HG03066 (cell line): ENCODE results near the gene AKT1.

Experiments
- ATAC-seq: cut with Tn5 transposase; IDR thresholded peaks from one replicate; pipeline ENCODE4 v1.9.1; 2021; ENCODE audit warnings: low read depth; ENCODE audit not compliant: unreplicated experiment

The AKT1 gene

GRCh38 chr14:104787736-104788135, 7.8 kb downstream of the AKT1 start:
- ATAC-seq = no peak

DNA sequence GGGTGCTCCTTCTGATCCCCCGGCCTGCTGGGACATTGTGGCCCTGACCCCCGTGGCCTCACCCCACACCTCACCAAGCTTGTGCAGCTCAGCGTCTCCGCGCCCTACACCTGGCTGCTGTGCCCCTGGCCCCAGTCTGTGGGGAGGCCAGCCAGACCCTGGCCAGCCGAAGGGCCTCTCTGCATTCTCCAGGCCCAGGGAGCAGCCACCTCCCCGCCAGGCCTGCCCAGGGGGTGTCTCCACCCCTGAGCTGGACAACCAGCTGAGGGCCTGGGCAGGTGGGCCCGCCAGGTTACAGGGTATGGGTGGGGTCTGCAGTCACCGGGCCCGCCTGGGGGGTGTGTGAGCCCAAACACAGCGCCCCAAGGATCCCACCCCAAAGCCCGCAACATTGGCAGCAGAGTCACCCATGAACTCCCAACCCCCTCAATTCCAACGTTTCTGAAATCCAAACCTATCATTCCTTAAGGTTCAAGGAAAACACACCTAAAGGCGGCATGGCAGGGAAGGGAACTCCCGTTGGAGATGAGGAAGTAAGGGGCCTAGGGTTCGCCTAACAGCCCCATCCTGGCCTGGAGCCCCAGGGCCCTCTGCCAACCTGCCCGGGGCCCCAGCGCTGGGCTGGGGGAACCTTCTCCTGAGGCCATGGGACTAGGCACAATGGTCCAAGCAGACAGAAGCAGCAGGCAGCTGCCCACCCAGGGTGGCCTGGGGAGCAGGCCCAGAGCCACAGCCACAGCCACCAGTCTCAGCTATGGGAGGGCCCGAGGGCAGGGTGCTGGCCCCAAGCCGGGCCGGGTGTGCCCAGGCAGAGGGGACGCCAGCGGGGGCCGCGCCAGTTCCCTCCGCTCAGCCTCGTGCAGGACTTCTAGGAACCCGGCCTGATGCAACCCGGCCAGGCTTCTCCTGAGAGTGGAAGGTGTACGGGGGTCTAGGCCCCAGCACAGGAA, 8.5 kb downstream of the AKT1 start:
- ATAC-seq = no peak

DNA sequence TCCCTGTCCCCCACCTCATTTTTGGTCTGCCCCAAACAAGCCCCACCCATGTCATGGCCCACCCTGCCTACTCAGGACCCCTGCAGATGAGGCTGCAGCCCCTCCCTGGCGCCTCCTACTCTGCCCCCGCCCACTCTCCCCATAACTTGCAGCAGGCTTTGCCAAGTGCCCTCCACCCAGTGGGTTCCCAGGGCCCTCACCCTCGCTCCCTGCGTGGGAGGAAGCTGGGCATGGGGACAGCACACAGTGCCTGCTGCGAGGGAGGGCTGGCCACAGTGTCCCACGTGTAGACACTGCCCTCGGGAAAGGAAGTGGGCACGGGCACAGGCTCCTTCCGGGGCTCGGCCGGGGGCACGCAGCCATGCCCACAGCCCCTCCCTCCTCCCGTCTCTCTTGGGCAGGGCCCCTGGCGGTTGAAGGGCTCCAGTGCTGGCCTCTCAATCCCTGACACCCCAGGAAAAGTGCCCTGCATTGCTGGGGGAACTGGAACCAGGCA, 9.4 kb downstream of the AKT1 start:
- ATAC-seq = no peak

- ATAC-seq = no peak
Observed at GRCh38 chr14:104785708-104786080, 9.9 kb downstream of the AKT1 start.

- no peak for ATAC-seq
Observed at GRCh38 chr14:104784846-104785707, 10.5 kb downstream of the AKT1 start.

GRCh38 chr14:104784218-104784568, 11.4 kb downstream of the AKT1 start:
- no peak for ATAC-seq

- no peak for ATAC-seq
Observed at GRCh38 chr14:104783484-104784217, 11.9 kb downstream of the AKT1 start.

GRCh38 chr14:104782808-104783139, 12.8 kb downstream of the AKT1 start:
- no peak for ATAC-seq

DNA sequence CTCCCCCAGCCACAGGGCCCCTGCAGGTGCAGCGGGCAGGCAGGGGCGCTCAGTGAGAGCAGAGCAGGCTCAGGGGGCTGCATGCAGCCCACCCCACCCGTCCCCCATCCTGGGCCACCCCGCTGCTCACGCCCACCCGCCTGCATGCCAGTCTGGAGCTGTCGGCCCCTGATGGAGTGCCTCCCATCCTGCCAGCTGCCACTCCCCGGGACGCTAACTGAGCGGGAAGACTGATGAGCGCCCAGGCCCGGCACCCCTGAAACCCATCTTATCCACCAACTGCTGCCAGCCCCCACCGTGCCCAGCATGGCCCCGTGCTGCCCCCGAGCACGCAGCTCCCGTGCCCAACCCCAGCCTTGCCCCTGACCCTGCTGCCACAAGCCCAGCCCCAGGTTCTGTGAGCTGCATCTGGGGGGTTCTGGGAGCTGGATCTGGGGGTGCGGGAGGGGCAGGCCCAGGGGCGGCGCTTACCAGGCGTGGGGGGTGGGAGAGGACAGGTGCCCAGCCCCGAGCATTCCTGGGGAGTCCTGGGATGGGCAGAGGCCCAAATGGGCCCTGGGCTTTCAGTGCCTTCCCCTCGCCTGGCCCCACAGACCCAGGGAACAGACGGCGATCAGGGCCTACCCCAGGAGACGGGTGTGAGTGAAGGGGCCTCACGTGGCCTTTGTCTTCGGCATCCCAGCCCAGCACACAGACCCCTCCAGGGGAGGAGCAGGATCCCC, 13.3 kb downstream of the AKT1 start:
- no peak for ATAC-seq

GRCh38 chr14:104781271-104782077, 14.1 kb downstream of the AKT1 start:
- ATAC-seq = no peak

GRCh38 chr14:104780513-104781030, 15.0 kb downstream of the AKT1 start:
- no peak for ATAC-seq

DNA sequence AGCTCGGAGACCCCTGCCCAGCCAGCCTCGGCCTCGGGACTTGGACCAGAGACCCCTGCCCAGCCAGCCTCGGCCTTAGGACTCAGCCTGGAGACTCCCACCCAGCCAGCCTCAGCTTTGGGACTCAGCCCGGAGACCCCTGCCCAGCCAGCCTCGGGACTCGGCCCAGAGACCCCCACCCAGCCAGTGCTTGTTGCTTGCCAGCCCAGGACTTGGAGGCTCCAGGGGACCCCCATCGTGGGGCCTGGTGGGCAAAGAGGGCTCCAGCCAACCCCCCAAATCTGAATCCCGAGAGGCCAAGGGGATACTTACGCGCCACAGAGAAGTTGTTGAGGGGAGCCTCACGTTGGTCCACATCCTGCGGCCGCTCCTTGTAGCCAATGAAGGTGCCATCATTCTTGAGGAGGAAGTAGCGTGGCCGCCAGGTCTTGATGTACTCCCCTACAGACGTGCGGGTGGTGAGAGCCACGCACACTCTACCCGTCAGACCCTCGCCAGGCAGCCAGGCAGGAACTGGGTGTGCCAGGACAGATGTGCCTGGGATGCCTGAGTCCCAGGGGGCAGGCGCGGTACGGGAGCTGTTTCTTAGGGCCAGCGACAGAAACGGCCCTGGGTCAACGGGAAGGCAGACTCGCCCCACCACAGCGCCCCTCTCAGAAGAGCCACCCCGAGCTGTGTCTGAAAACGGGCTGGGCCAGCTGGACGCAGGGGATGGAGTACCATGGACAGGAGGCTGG, 15.6 kb downstream of the AKT1 start:
- ATAC-seq = no peak

DNA sequence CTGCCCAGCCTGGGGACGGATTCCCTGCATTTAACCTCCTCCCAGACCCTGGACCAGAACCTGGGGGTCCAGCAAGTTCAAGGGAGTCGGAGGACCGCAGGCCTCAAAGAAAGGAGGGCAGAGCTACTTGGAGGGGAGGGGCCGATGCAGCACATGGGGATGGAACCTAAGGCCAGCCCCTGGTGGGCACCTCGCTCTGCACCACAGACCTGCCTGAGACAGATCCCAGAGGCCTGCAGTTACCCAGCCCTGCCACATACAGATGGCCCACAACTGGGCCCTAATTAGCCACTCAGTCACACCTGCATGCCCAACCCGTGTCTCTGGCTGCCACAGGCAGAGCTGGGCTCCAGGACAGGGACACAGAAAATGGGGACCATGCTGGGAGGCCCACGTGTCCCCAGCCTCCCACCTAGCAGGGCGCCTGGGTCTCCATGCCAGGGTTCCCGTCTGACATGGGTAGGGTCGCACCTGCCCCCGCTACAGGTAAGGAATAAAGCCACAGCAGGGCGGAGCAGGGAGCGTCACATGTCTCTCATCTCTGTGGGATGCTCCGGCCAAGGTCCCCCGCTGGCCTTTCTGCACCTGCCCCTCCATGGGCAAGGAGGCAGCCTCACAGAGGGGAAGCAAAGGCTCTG, 16.7 kb downstream of the AKT1 start:
- ATAC-seq = no peak

GRCh38 chr14:104777808-104778249, 17.7 kb downstream of the AKT1 start:
- no peak for ATAC-seq

DNA sequence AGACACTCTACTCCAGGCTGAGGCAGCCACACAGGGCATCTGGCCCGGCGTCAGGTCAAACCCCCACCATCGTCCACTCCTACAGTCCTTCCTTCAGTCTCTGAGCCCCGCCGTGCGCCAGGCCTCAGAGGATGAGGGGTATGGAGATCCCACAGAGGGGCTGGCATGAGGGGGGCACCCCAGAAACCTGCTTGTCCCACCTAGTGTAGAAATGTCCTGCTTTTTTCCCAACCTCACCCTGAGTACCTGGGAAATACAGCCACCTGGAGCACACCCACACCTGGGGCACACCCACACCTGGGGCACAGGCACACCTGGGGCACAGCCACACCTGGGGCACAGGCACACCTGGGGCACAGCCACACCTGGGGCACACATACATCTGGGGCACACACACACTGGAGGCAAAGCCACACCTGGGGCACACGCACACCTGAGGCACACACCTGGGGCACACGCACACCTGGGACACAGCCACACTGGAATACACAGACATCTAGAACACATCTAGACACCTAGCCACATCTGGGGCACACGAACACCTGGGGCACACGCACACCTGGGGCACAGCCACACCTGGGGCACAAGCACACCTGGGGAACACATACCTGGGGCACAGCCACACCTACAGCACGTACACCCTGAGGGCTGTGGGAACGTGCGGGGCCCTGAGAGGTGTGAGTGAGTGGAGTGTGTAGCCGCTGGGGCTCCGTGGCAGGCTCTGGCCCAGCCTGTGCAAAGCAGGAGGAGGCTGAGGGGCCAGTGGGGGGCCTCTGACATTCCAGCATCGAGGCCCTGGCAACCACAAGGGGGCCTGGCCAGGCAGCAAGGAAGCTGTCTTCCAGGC, 18.4 kb downstream of the AKT1 start:
- no peak for ATAC-seq

- no peak for ATAC-seq
Observed at GRCh38 chr14:104776481-104776880, 19.1 kb downstream of the AKT1 start.

DNA sequence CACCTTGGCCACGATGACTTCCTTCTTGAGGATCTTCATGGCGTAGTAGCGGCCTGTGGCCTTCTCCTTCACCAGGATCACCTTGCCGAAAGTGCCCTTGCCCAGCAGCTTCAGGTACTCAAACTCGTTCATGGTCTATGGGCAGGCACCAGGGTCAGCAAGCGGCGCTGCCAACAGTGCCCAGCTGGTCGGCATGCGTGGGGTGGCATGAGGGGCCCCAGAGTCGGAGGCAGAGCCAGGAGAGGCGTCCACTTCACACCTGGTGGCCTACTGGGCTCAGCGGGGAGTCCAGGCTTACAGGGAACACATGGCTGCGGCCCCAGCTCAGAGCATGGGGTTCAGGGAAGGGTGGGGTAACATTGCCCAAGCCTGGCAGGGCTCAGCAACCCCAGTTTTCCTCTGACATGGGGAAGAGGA, 20.5 kb downstream of the AKT1 start:
- ATAC-seq = no peak
